Right lobe of liver (tissue), 6 donors: Measurements from ENCODE around the gene PDIA5. TPM values are rescaled to one million over a fixed set of nuclear protein-coding genes. Genes with fewer than 3 reads are reported as not detected.

ENCODE experiments used
- ATAC-seq, 4 donors: fragments of 200-7000 bp; cut with Tn5 transposase; one replicate each; pipeline ENCODE4 v1.9.1; 2020; ENCODE audit warnings: mild to moderate bottlenecking in 4 of 4, moderate library complexity in 4 of 4
- DNase-seq, 3 donors: peaks; one replicate each; pipeline ENCODE4 v3.0.0-alpha.2; 2020
- H3K27ac ChIP-seq, 3 donors: fragments of 200-600 bp; one replicate each; pipeline ENCODE4 v1.8.0; 2022
- H3K27me3 ChIP-seq, 2 donors: fragments of 200-600 bp; one replicate each; pipeline ENCODE4 v1.8.0; 2022
- H3K36me3 ChIP-seq, 4 donors: fragments of 200-600 bp; sonication (generic) in 1 of 4; one replicate each; pipeline versions ENCODE4 v1.5.1 to v1.8.0; 2017 to 2022; ENCODE audit warnings: control low read depth in 1 of 4
- H3K4me1 ChIP-seq, 4 donors: fragments of 200-600 bp; sonication (generic) in 1 of 4; one replicate each; pipeline versions ENCODE4 v1.5.1 to v1.8.0; 2017 to 2022; ENCODE audit warnings: control low read depth in 1 of 4
- H3K4me3 ChIP-seq, 3 donors: fragments of 200-600 bp; one replicate each; pipeline ENCODE4 v1.8.0; 2022
- H3K9me3 ChIP-seq, 4 donors: fragments of 200-600 bp; sonication (generic) in 1 of 4; one replicate each; pipeline versions ENCODE4 v1.5.1 to v1.8.0; 2017 to 2022; ENCODE audit warnings: control low read depth in 1 of 4
- POLR2A ChIP-seq: fragments of 450-650 bp; IDR thresholded peaks from one replicate; pipeline ENCODE4 v1.6.1; 2017; ENCODE audit warnings: antibody characterized with exemption, mild to moderate bottlenecking
- WGBS: methylation state at CpG from one replicate; pipeline ENCODE4 v1.1.6; 2018; ENCODE audit warnings: low coverage, low lambda C conversion rate; ENCODE audit not compliant: insufficient coverage; ENCODE audit errors: missing lambda C conversion rate; 5-methylcytosine and 5-hydroxymethylcytosine counted together
- intact Hi-C, 2 donors: fragments of 100-400 bp; cut with DNase I; formaldehyde crosslinking; loops; one replicate each; pipeline versions ENCODE4 v1.11.2 to v1.14.1; 2022
- microRNA-seq, 2 donors: library from miRNA; unstranded; fragments of <30 nt; microRNA quantifications; one replicate each; pipeline ENCODE4, GENCODE V29; 2019 to 2020
- total RNA-seq, 6 experiments: library from RNA; depleted of rRNA in 2 of 6; stranded (reverse); fragments of >200 nt in 2 of 6; fragmentation: NEBNext Ultra II Directional in 3 of 6; extraction: Animal tissue kit (Norgen Biotek cat#: 25700) in 3 of 6; gene quantifications; one replicate each; pipeline versions ENCODE4 v1.1.0 to v1.2.4, GENCODE V29; 2016 to 2023
- TF ChIP-seq, protein P1 (sequence below), 4 donors: fragments of 200-600 bp in 3 of 4; fragments of 450-650 bp in 1 of 4; IDR thresholded peaks; one replicate each; pipeline versions ENCODE4 v1.5.1 to v1.8.0; 2016 to 2022; ENCODE audit warnings: antibody characterized with exemption in 4 of 4, mild to moderate bottlenecking in 2 of 4
- donor health status: DM: no; HTN: yes; CAD: no.
- donor health status: DM: no; HTN: no; CAD: no.
- donor health status: DM: no; HTN: no; CAD: no.
- donor health status: DM: no; HTN: yes; CAD: no.
- donor health status: DM: no; HTN: yes; CAD: no.

The PDIA5 gene
- total RNA-seq, 6 experiments from 2014 or later, result 26.2 to 109 (median 51.9) TPM

- WGBS, result 92% methylated on average over 1 of the region's 1 CpG
- H3K4me1 ChIP-seq, result peaks cover 0 to 20% (median under 1%) of the 10 kb centered on the region in 4 donors
- no peak for TF ChIP-seq POLR2A
- TF ChIP-seq, protein P1, sequence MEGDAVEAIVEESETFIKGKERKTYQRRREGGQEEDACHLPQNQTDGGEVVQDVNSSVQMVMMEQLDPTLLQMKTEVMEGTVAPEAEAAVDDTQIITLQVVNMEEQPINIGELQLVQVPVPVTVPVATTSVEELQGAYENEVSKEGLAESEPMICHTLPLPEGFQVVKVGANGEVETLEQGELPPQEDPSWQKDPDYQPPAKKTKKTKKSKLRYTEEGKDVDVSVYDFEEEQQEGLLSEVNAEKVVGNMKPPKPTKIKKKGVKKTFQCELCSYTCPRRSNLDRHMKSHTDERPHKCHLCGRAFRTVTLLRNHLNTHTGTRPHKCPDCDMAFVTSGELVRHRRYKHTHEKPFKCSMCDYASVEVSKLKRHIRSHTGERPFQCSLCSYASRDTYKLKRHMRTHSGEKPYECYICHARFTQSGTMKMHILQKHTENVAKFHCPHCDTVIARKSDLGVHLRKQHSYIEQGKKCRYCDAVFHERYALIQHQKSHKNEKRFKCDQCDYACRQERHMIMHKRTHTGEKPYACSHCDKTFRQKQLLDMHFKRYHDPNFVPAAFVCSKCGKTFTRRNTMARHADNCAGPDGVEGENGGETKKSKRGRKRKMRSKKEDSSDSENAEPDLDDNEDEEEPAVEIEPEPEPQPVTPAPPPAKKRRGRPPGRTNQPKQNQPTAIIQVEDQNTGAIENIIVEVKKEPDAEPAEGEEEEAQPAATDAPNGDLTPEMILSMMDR (IDR thresholded peaks at IDR 0.05), result no peak
- no peak overlapping the region for H3K27ac ChIP-seq
- ATAC-seq (no peak), DNase-seq (no peak)
- no peaks in the 10 kb centered on the region for H3K36me3 ChIP-seq
- H3K4me3 ChIP-seq, result no peak overlapping the region
- no peaks in the 10 kb centered on the region for H3K27me3 ChIP-seq
- intact Hi-C loops, result no loop called here
- H3K9me3 ChIP-seq, result no peaks in the 10 kb centered on the region
These were observed 131.5 kb downstream of the PDIA5 start for GRCh38 chr3:123198372-123198771.

- Histone ChIP-seq H3K36me3 (no peaks in the 10 kb centered on the region), H3K4me3 (peak overlapping the region; percentile 92 to 99 (median 95)), H3K27me3 (no peaks in the 10 kb centered on the region), H3K27ac (peak overlapping the region in 2 of 3 donors; percentile 80 to 87), H3K4me1 (peaks cover 0 to 12% (median 0%) of the 10 kb centered on the region in 4 donors), H3K9me3 (no peaks in the 10 kb centered on the region)
- DNase-seq, result no peak
- no peak for ATAC-seq
- WGBS, result 1% methylated on average over 6 of the region's 6 CpGs
- intact Hi-C loops, result no loop called here
- no peak for TF ChIP-seq POLR2A
- TF ChIP-seq, protein P1 (IDR thresholded peaks at IDR 0.05), result no peak
These were observed 134.4 kb downstream of the PDIA5 start for GRCh38 chr3:123201223-123201556.

- DNase-seq, result peak; percentile 95 to 97 (median 96)
- peak within 1 kb of the TSS; percentile 80 to 88 (median 87) for H3K27ac ChIP-seq
- TF ChIP-seq, protein P1 (IDR thresholded peaks at IDR 0.05), result no peak
- TF ChIP-seq POLR2A, result peak; percentile 74
- no peaks in the 10 kb centered on the region for H3K27me3 ChIP-seq
- H3K4me3 ChIP-seq, result peak within 1 kb of the TSS; percentile 92 to 99 (median 95)
- peaks cover 0 to 12% (median 0%) of the 10 kb centered on the region in 4 donors for H3K4me1 ChIP-seq
- peak; percentile 99 to 100 (median 100) for ATAC-seq
- no peaks in the 10 kb centered on the region for H3K36me3 ChIP-seq
- intact Hi-C loops, result no loop called here
- no peaks in the 10 kb centered on the region for H3K9me3 ChIP-seq
- WGBS, result 0% methylated on average over 34 of the region's 60 CpGs
These were observed 135.0 kb downstream of the PDIA5 start, which contains the start of gene SEC22A for GRCh38 chr3:123201557-123202427. SEC22A (plus strand) TSS chr3:123201943; CDS start chr3:123209218, 7,275 bp downstream.

DNA sequence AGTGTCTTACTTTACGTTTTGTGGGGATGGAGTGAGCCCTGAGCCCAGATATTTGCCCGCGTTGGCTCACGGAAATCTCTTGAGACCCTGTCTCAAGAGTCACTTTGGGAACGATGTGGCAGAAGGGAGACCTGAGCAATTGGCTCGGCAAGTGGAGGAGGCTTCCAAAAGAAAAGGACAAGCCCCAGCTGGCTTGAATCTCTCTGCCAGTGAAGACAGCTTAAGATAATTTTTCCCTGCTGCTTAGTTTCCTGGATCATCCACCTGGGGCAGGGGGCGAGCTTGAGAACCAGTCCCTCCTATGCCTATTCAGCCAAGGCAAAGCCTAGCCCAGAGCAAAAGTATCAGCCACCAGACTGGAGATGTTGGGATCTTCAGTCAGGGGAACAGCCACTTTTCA is 135.6 kb downstream of the PDIA5 start:
- TF ChIP-seq, protein P1 (IDR thresholded peaks at IDR 0.05), result no peak
- TF ChIP-seq POLR2A, result no peak
- peak overlapping the region; percentile 80 to 88 (median 87) for H3K27ac ChIP-seq
- H3K9me3 ChIP-seq, result no peaks in the 10 kb centered on the region
- H3K4me1 ChIP-seq, result peaks cover 0 to 12% (median 0%) of the 10 kb centered on the region in 4 donors
- ATAC-seq, result no peak
- 0% methylated on average over 5 of the region's 7 CpGs for WGBS
- H3K4me3 ChIP-seq, result peak overlapping the region; percentile 92 to 99 (median 95)
- DNase-seq, result no peak
- H3K36me3 ChIP-seq, result no peaks in the 10 kb centered on the region
- intact Hi-C loops, result no loop called here
- H3K27me3 ChIP-seq, result no peaks in the 10 kb centered on the region

Small RNA genes within 50 kb of the gene (microRNA-seq; reads per million reads assigned to microRNA genes)
- gene MIR7110, result 0.87 to 1.3 reads per million in 2 donors

Other genes starting within 250 kb of the PDIA5 start
- under 1 TPM; 0.12 to 0.65 (median 0.25) TPM for gene SEMA5B, start 39.3 kb upstream of the PDIA5 start, total RNA-seq
- gene SEC22A, start 134.9 kb downstream of the PDIA5 start, total RNA-seq, result 10 to 100 TPM in 4 of 6 experiments, 1 to 10 TPM in 2; 7.5 to 24.9 (median 11.0) TPM